ENCODE results near the gene KSR1.

The KSR1 gene

DNA sequence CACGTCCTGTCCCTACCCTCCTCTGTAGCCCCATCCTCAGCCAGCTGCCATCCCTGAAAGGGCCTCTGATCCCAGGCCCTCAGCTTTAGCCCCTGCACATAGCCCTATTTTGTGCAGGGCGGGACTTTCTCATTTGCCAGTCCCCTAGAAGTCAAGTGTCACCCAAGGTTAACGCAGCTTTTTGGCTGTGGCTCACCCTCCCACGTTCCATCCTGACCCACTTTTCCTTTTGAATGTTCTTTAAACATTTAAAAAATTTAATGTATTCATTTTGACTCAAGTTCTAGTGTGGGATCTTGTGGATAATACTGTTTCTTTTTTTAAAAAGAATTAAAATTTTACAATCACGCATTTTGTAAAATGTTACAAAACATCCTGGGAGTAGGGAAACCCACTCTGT, 112.6 kb downstream of the KSR1 start:
- Histone ChIP-seq H3K27me3 (no peaks in the 10 kb centered on the region), H3K9me3 (replicated peaks in 1 of 11) (peaks cover 0 to 7% (median 6%) of the 10 kb centered on the region in 11 experiments; a peak in 12 of 22 replicates), H3K4me2 (peak overlapping the region in 1 of 11 experiments; percentile 22; a peak in 1 of 22 replicates), H3K36me3 (peaks cover 0 to 6% (median 0%) of the 10 kb centered on the region in 11 experiments; a peak in 2 of 22 replicates), H4K20me1 (peaks cover 0 to 20% (median 4%) of the 10 kb centered on the region in 11 experiments; a peak in 6 of 22 replicates), H3K27ac (no peak overlapping the region), H3K9ac (no peak overlapping the region), H3K4me1 (peaks cover 17 to 73% (median 65%) of the 10 kb centered on the region in 10 experiments), H3K4me3 (no peak overlapping the region)
- TF ChIP-seq Cebpa-rat (IDR thresholded peaks at IDR 0.05) = no peak

DNA sequence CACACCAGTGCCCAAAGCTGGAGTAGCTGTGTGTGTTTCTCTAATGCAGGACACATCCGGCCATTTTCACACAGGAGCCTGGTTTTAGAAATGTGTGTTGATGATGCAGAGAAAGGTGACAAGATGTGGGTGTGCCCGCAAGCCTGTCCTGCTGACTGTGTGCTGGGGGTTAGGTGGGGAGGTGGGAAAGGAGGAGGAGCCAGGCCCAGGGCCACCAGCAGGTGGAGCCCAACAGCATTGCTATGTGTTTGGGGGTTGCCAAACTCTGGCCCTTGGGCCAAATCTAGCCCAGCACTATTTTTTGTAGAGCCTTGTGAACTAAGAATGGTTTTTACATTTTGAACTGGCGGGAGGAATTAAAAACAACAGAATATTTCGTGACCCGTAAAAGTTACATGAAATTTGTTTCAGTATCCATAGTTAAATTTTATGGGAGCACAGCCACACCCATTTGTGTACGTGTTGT, 113.0 kb downstream of the KSR1 start:
- H3K36me3 ChIP-seq = peaks cover 0 to 2% (median 0%) of the 10 kb centered on the region in 11 experiments; a peak in 2 of 22 replicates
- no peak for TF ChIP-seq Cebpa-rat (IDR thresholded peaks at IDR 0.05)
- peaks cover 0 to 2% (median 2%) of the 10 kb centered on the region in 11 experiments; a peak in 11 of 22 replicates for H3K9me3 ChIP-seq (replicated peaks in 1 of 11)
- H3K27ac ChIP-seq = no peak overlapping the region
- H3K9ac ChIP-seq = no peak overlapping the region
- H3K27me3 ChIP-seq = no peaks in the 10 kb centered on the region
- H4K20me1 ChIP-seq = peaks cover 0 to 20% (median 4%) of the 10 kb centered on the region in 11 experiments; a peak in 6 of 22 replicates
- peaks cover 17 to 71% (median 61%) of the 10 kb centered on the region in 10 experiments for H3K4me1 ChIP-seq
- no peak overlapping the region for H3K4me2 ChIP-seq
- H3K4me3 ChIP-seq = no peak overlapping the region

DNA sequence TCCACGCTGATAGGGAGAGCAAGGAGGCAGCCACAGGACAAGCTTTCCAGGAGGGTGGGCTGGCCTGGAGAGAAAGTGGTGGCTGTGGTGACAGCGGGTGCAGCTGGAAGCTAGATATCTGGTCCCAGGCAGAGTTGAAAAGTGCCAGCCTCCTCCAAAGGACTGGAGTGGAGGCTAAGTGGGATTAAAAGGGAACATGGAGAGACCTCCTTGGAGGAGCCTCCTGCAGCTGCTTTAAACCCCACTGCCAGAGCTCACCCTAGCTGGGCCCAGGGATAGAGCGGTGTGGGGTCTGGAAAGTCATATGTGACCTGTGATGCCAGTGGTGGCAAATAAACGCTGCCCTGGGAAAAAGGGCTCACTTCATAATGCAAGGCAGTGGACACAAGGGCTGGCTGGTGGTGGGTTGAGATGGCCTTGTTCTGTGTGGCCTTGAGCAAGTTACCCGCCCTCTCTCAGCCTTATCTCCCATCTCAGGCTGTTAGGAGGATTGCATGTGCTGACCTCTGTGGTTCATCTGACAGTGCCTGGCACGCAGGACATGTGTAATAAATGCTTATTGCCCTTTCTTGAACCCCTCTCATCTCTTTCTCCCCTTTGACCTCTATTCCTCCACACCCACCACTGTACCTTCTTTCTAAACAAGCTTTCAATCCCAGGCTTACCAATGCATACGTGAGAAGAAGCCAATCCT, 113.8 kb downstream of the KSR1 start:
- Histone ChIP-seq H4K20me1 (peaks cover 0 to 20% (median 4%) of the 10 kb centered on the region in 11 experiments; a peak in 6 of 22 replicates), H3K27me3 (no peaks in the 10 kb centered on the region), H3K4me3 (no peak overlapping the region), H3K36me3 (no peaks in the 10 kb centered on the region), H3K4me2 (peak overlapping the region in 9 of 11 experiments; percentile 41 to 78 (median 57); a peak in 17 of 22 replicates), H3K9me3 (replicated peaks in 1 of 11) (no peaks in the 10 kb centered on the region), H3K9ac (no peak overlapping the region; a peak in 1 of 22 replicates), H3K27ac (0 out of 22 replicates have a peak overlapping the region, but pooled peaks of 1 of the 11 experiments have one; percentile 27), H3K4me1 (peaks cover 17 to 64% (median 57%) of the 10 kb centered on the region in 10 experiments)
- TF ChIP-seq Cebpa-rat (IDR thresholded peaks at IDR 0.05) = no peak

DNA sequence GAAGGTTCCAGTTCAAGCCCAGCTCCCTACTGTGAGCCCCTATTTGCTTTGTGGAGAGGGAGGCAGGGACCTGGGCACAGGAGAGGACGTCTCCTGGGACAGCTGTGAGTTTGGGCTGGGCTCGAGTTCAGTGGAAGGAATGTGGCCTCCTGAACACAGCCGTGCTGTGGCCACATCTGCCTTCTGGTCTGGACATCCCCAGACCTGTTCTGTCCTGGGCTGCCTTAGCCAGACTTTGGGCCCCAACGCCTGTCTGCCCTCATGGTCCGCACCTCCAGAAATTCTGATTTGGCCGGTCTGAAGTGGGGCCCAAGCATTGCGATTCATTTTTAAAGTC, 114.3 kb downstream of the KSR1 start:
- H4K20me1 ChIP-seq = peaks cover 0 to 20% (median 4%) of the 10 kb centered on the region in 11 experiments; a peak in 6 of 22 replicates
- no peak for TF ChIP-seq Cebpa-rat (IDR thresholded peaks at IDR 0.05)
- H3K4me3 ChIP-seq = no peak overlapping the region
- H3K4me2 ChIP-seq = peak overlapping the region in 9 of 11 experiments; percentile 41 to 78 (median 57); a peak in 17 of 22 replicates
- H3K27ac ChIP-seq = peak overlapping the region in 2 of 11 experiments; percentile 27 to 43; a peak in 1 of 22 replicates
- no peaks in the 10 kb centered on the region for H3K9me3 ChIP-seq (replicated peaks in 1 of 11)
- peaks cover 17 to 60% (median 52%) of the 10 kb centered on the region in 10 experiments for H3K4me1 ChIP-seq
- H3K36me3 ChIP-seq = no peaks in the 10 kb centered on the region
- no peak overlapping the region for H3K9ac ChIP-seq
- no peaks in the 10 kb centered on the region for H3K27me3 ChIP-seq

DNA sequence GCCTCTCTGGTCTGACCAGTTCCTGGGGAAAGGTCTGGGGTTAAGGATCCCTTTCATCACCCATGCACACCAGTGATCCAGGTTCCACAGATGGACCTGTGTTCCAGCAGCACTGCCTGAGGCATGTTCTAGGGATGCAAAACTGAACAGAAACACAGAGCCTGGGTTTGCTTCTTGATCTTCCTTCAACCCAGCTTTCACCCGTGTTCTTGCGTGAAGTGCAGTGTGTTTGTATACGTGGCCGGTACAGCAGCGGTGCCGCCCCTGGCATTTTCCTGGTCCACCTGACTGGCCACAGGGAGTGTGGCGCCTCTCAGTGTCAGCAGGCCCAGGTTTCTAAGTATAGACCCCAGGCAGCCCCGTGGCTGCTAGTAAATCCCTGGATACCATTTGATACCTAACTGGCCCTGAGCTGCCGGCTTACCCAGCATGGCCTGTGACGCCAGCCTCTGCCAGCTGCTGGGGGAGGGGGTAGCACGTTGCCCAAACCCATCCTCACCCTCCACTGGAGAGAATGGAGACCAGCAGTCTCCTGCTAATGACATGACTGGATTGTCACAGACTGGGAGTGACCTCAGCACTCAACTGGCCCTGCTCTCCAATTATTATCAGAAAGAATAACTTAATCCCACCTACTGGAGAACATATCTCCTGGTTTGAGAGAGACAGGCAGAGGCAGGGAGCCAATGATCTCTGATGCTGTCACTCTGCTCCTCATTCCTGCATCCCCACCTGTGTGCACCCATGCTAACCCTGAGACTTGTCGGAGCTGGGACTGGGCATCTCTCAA, 115.5 kb downstream of the KSR1 start:
- no peak for TF ChIP-seq Cebpa-rat (IDR thresholded peaks at IDR 0.05)
- H3K4me3 ChIP-seq = no peak overlapping the region
- H4K20me1 ChIP-seq = peaks cover 0 to 20% (median 4%) of the 10 kb centered on the region in 11 experiments; a peak in 6 of 22 replicates
- H3K9me3 ChIP-seq (replicated peaks in 1 of 11) = no peaks in the 10 kb centered on the region
- no peak overlapping the region; a peak in 1 of 22 replicates for H3K9ac ChIP-seq
- H3K4me2 ChIP-seq = peak overlapping the region in 9 of 11 experiments; percentile 15 to 78 (median 57); a peak in 15 of 22 replicates
- H3K36me3 ChIP-seq = no peaks in the 10 kb centered on the region
- 0 out of 22 replicates have a peak overlapping the region, but pooled peaks of 1 of the 11 experiments have one; percentile 5 for H3K27ac ChIP-seq
- no peaks in the 10 kb centered on the region for H3K27me3 ChIP-seq
- H3K4me1 ChIP-seq = peaks cover 12 to 54% (median 45%) of the 10 kb centered on the region in 10 experiments

DNA sequence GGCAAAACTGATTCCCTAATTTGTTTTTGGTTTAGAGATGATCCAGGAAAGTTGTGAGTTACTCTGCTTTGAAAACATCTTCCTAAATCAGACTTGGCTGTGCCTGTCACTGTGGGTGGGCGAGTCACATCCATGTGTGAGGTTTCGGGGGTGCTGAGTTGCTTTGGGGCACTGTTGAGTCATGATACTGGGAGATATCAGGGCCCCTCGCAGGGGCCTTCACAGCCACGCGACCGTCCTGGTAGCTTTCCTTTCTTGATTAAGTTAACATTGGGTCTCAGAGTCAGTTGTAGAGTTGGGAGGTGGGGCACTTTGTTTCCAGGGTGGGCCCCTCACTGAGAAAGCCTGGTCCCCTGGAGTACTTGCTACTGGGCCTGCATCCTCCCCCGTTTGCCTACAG, 116.4 kb downstream of the KSR1 start:
- Histone ChIP-seq H3K4me3 (no peak overlapping the region), H3K27ac (no peak overlapping the region)

DNA sequence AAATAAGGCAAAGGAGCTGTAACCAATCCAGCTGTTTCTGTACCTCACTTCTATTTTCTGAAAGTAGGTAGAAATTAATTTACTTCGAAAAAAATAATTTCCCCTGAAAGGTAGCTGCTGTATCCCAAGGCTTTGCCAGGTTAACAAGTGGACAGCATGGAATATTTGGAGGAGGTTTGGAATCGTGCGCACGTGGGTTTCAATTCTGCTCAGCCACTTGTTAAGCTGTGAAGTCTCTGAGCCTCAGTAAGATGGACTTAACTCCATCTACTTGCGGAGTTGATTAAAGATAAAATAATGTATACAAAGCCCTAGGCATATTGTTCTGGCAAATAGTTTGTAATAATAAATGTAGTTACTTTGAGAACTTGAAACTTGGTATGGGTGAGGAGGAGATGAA, 117.3 kb downstream of the KSR1 start:
- Histone ChIP-seq H3K4me1 (peaks cover 14 to 49% (median 36%) of the 10 kb centered on the region in 10 experiments), H3K9me3 (replicated peaks in 1 of 11) (no peaks in the 10 kb centered on the region), H3K27me3 (no peaks in the 10 kb centered on the region), H3K27ac (no peak overlapping the region), H3K36me3 (peaks cover 0 to 9% (median 0%) of the 10 kb centered on the region in 11 experiments; a peak in 1 of 22 replicates), H3K4me2 (peak overlapping the region in 1 of 11 experiments; percentile 12; a peak in 1 of 22 replicates), H4K20me1 (peaks cover 0 to 24% (median 5%) of the 10 kb centered on the region in 11 experiments; a peak in 6 of 22 replicates), H3K4me3 (no peak overlapping the region), H3K9ac (no peak overlapping the region)
- no peak for TF ChIP-seq Cebpa-rat (IDR thresholded peaks at IDR 0.05)

More for the DNA sequence above, 116.4 kb downstream of the KSR1 start:
- TF ChIP-seq Cebpa-rat (IDR thresholded peaks at IDR 0.05) = no peak
- Histone ChIP-seq H3K9me3 (replicated peaks in 1 of 11) (no peaks in the 10 kb centered on the region), H4K20me1 (peaks cover 0 to 25% (median 5%) of the 10 kb centered on the region in 11 experiments; a peak in 6 of 22 replicates), H3K4me1 (peaks cover 14 to 53% (median 44%) of the 10 kb centered on the region in 10 experiments), H3K36me3 (peaks cover 0 to 5% (median 0%) of the 10 kb centered on the region in 11 experiments; a peak in 1 of 22 replicates), H3K27me3 (no peaks in the 10 kb centered on the region), H3K9ac (no peak overlapping the region), H3K4me2 (peak overlapping the region in 1 of 11 experiments; percentile 15; a peak in 1 of 22 replicates)

DNA sequence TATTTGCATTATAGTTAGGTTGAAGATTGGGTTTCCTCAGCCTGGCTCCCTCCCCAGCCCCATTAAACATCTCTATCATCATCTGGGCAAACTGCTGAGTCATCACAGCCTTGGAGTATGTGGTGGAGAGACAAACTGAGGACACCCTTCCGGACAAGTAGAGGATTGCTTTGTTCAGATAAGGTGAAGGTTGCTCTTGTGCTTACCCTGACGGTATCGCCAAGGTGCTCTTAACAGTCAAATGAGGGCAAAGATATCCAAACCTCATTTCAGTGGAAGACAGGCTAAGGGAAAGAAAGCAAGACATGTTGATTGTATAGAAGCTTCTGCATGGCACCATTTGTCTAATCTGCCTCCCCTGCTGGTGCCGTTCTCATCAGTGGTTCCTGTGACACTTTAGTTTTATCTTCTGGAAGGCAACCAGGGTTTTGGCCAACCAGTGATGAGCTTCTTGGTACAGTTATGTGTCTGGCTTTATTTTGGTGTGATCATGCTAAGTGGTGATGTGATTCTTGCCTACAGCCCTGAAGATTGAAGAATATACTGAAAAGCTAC, 117.8 kb downstream of the KSR1 start:
- Histone ChIP-seq H3K4me2 (peak overlapping the region in 1 of 11 experiments; percentile 12; a peak in 1 of 22 replicates), H3K4me3 (no peak overlapping the region), H3K9ac (no peak overlapping the region), H3K27ac (no peak overlapping the region), H3K4me1 (peaks cover 14 to 49% (median 35%) of the 10 kb centered on the region in 10 experiments), H4K20me1 (peaks cover 0 to 22% (median 5%) of the 10 kb centered on the region in 11 experiments; a peak in 6 of 22 replicates), H3K27me3 (no peaks in the 10 kb centered on the region), H3K9me3 (replicated peaks in 1 of 11) (no peaks in the 10 kb centered on the region), H3K36me3 (peaks cover 0 to 9% (median 0%) of the 10 kb centered on the region in 11 experiments; a peak in 1 of 22 replicates)
- no peak for TF ChIP-seq Cebpa-rat (IDR thresholded peaks at IDR 0.05)
